Measurements from ENCODE around the gene SYT1.

The SYT1 gene

DNA sequence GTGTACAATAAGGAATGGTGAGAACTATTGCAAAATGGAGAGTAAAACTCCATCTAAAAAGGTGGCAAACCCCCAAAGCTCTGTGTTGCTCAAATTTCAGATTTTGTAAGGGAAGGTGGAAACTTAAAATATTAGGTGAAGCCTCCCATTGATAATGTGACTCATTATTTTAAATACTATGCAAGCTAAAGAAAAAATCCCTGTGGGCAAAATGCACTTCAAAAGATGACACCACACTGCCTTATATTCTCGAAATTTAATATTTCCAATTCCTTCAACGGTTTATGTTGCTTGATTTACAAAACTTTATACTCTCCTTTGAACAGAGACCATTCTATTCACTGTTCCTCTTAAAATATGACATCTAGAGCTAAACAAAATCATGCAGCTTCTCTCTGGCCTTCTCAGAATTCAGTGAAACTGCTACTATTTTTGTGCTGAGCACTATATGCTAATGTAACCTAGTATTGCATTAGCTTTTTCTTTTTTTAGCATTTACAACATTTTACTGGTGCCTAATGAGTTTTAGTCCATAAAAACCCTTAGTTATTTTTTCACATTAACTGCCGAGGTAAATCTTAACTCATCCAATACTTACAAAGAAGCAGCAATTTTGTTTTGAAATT, 297.7 kb downstream of the SYT1 start:
- no peak overlapping the region for H3K27ac ChIP-seq (ENCODE audit: low read depth, low read length)
- H2AFZ ChIP-seq (ENCODE audit: low read length, unreplicated experiment), result no peak overlapping the region
- no peaks in the 10 kb centered on the region for H3K27me3 ChIP-seq (ENCODE audit: insufficient read depth, low read length)
- no peaks in the 10 kb centered on the region for H3K79me2 ChIP-seq (ENCODE audit: control insufficient read depth, insufficient read depth, low read length, unreplicated experiment)
- H3K4me1 ChIP-seq (ENCODE audit: control insufficient read depth, insufficient read depth, low read length, unreplicated experiment), result no peaks in the 10 kb centered on the region
- H3K4me3 ChIP-seq (ENCODE audit: low read depth, low read length), result no peak overlapping the region
- H3K36me3 ChIP-seq (ENCODE audit: insufficient read depth, low read length), result no peaks in the 10 kb centered on the region

DNA sequence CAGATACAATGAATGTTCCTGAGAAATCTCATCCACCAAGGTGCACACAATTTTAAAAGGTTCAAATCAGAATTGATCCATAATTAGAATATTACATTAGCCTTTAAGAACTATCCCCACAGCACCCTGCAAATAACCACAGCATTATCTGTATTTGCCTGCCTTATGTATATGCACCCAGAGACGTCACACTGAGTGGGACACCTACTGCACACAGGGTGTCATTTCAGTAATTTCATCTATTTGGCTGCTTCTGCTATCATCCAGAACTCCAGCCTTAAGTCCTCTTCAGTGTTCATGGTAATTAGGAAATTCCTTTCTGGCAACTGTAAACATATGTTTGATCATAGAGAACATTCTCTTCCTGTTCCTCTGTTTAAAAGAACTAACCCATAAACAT, 298.4 kb downstream of the SYT1 start:
- Histone ChIP-seq H3K27me3 (ENCODE audit: insufficient read depth, low read length) (no peaks in the 10 kb centered on the region), H3K79me2 (ENCODE audit: control insufficient read depth, insufficient read depth, low read length, unreplicated experiment) (no peaks in the 10 kb centered on the region), H2AFZ (ENCODE audit: low read length, unreplicated experiment) (no peak overlapping the region), H3K4me1 (ENCODE audit: control insufficient read depth, insufficient read depth, low read length, unreplicated experiment) (no peaks in the 10 kb centered on the region), H3K4me3 (ENCODE audit: low read depth, low read length) (no peak overlapping the region), H3K36me3 (ENCODE audit: insufficient read depth, low read length) (no peaks in the 10 kb centered on the region), H3K27ac (ENCODE audit: low read depth, low read length) (no peak overlapping the region)

DNA sequence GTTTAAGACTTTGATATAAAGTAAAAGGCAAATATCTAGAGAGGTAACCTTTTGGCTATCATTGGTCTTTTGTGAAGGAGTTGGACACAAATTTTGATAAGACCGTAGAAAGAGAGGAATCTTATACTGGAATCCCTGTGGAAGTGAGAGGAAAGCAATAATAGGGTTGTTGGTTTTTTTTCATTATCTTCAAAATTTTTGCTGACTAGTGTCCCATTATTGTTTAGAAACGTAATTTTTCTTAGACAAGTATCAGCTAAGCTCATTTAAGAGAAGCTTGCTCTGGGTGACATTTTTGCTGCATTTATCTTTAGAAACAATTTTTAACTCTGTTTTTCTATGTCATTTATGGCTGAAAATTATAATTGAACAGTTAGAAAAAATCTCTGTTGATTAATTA, 300.3 kb downstream of the SYT1 start:
- Histone ChIP-seq H3K79me2 (ENCODE audit: control insufficient read depth, insufficient read depth, low read length, unreplicated experiment) (no peaks in the 10 kb centered on the region), H2AFZ (ENCODE audit: low read length, unreplicated experiment) (no peak overlapping the region), H3K27ac (ENCODE audit: low read depth, low read length) (no peak overlapping the region), H3K36me3 (ENCODE audit: insufficient read depth, low read length) (no peaks in the 10 kb centered on the region), H3K4me3 (ENCODE audit: low read depth, low read length) (no peak overlapping the region), H3K4me1 (ENCODE audit: control insufficient read depth, insufficient read depth, low read length, unreplicated experiment) (no peaks in the 10 kb centered on the region), H3K27me3 (ENCODE audit: insufficient read depth, low read length) (no peaks in the 10 kb centered on the region)

DNA sequence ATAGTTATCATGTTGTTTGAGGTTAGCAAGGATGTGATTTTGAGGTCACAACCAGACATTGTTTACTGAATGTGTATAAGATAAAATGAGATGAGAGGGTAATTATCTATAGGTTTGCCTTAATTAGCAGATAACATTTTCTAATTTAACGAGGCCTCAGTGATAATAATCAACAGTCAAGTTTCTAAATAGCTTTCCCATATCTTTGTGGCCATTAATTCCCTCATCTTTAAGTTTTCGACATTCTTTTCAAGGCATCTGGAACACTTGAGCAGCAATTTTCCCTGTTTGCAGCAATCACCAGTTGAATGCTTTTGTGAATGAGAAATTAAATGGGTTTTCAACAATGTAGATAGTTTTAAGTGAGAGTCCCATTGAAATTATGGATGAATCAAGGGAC, 304.1 kb downstream of the SYT1 start:
- Histone ChIP-seq H3K79me2 (ENCODE audit: control insufficient read depth, insufficient read depth, low read length, unreplicated experiment) (no peaks in the 10 kb centered on the region), H3K27ac (ENCODE audit: low read depth, low read length) (no peak overlapping the region), H3K4me3 (ENCODE audit: low read depth, low read length) (no peak overlapping the region), H3K4me1 (ENCODE audit: control insufficient read depth, insufficient read depth, low read length, unreplicated experiment) (no peaks in the 10 kb centered on the region), H3K27me3 (ENCODE audit: insufficient read depth, low read length) (no peaks in the 10 kb centered on the region), H3K36me3 (ENCODE audit: insufficient read depth, low read length) (no peaks in the 10 kb centered on the region), H2AFZ (ENCODE audit: low read length, unreplicated experiment) (no peak overlapping the region)

DNA sequence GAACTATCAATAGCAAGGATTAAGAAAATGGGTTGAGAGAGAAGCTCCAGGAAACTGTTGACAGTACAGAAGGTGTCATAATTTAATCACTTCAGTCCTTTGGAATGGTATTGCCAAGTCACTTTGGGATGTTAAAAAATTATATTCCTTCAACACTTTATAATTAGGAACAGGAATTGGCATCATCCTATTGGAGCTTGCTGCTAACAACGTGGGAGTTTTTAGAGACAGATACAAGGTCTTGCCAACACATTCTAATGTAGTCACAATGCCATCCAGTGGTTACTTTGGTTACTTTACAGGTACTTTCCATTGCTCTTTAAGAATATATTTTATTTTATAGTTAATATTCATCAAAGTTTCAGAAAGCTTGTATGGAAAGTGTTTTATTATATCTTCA, 310.1 kb downstream of the SYT1 start:
- H2AFZ ChIP-seq (ENCODE audit: low read length, unreplicated experiment), result no peak overlapping the region
- no peaks in the 10 kb centered on the region for H3K4me1 ChIP-seq (ENCODE audit: control insufficient read depth, insufficient read depth, low read length, unreplicated experiment)
- no peaks in the 10 kb centered on the region for H3K36me3 ChIP-seq (ENCODE audit: insufficient read depth, low read length)
- no peak overlapping the region for H3K4me3 ChIP-seq (ENCODE audit: low read depth, low read length)
- no peak overlapping the region for H3K27ac ChIP-seq (ENCODE audit: low read depth, low read length)
- no peaks in the 10 kb centered on the region for H3K79me2 ChIP-seq (ENCODE audit: control insufficient read depth, insufficient read depth, low read length, unreplicated experiment)
- H3K27me3 ChIP-seq (ENCODE audit: insufficient read depth, low read length), result no peaks in the 10 kb centered on the region

DNA sequence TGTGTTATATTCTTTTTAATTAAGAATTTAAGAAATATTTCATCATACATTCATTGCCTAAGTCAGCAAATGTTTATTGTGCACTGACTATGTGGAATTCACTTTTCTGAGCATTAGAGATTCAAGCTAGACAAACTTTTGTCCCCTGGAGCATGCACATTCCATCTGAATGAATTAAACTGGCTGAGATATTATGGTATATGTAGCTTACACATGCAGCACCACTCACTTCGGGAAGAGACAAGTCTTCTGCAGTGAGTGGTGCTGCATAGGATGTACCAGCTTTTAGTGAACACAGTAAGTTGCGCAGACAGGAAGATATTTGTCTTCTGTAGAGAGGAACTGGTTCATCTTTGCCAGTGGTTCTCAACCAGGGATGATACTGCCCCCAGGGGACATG, 318.4 kb downstream of the SYT1 start:
- Histone ChIP-seq H3K36me3 (ENCODE audit: insufficient read depth, low read length) (no peaks in the 10 kb centered on the region), H3K27ac (ENCODE audit: low read depth, low read length) (no peak overlapping the region), H2AFZ (ENCODE audit: low read length, unreplicated experiment) (no peak overlapping the region), H3K79me2 (ENCODE audit: control insufficient read depth, insufficient read depth, low read length, unreplicated experiment) (no peaks in the 10 kb centered on the region), H3K27me3 (ENCODE audit: insufficient read depth, low read length) (no peaks in the 10 kb centered on the region), H3K4me3 (ENCODE audit: low read depth, low read length) (no peak overlapping the region), H3K4me1 (ENCODE audit: control insufficient read depth, insufficient read depth, low read length, unreplicated experiment) (peaks cover 12% of the 10 kb centered on the region)

DNA sequence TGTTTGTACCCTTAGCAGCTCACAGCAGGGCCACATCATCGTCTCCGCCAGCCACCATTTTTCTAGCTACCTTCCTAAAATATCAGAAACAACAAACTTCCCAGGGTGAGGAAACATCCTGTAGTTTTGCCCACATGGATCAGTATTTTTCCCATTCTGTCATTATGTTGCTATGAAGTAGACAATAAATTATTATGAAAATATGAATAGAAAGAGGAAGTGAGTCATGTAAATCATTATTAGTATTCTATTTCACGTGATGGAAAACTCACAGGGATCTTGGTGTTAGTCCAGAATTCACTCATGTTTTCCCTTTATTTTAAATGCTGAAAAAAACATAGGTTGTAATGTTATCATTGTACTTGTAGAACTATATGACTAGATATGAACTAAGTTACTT, 319.4 kb downstream of the SYT1 start:
- H3K36me3 ChIP-seq (ENCODE audit: insufficient read depth, low read length), result no peaks in the 10 kb centered on the region
- H3K27ac ChIP-seq (ENCODE audit: low read depth, low read length), result peak overlapping the region; percentile 10; the same call in 1 of the 2 replicates
- H3K27me3 ChIP-seq (ENCODE audit: insufficient read depth, low read length), result no peaks in the 10 kb centered on the region
- H3K4me1 ChIP-seq (ENCODE audit: control insufficient read depth, insufficient read depth, low read length, unreplicated experiment), result peaks cover 12% of the 10 kb centered on the region
- H3K4me3 ChIP-seq (ENCODE audit: low read depth, low read length), result no peak overlapping the region
- H2AFZ ChIP-seq (ENCODE audit: low read length, unreplicated experiment), result no peak overlapping the region
- H3K79me2 ChIP-seq (ENCODE audit: control insufficient read depth, insufficient read depth, low read length, unreplicated experiment), result no peaks in the 10 kb centered on the region

DNA sequence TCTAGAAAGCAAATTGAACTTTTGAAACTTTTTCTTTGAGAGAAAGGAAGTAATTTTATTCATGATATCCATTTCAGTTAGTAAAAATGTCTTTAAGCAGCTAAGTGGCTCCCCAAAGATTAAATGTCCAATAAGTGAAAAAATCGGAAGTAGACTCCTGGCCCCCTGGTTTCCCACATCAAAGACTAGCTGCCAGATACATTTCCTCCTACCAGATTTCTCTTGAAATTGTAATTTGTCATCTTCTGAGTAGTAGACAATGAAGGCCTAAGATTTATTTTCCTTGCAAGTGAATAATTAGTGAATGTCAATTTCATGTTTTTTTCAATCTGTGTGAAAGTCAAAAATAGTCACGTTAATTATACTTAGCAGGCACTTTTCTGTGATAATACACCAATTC, 321.9 kb downstream of the SYT1 start:
- no peaks in the 10 kb centered on the region for H3K27me3 ChIP-seq (ENCODE audit: insufficient read depth, low read length)
- no peaks in the 10 kb centered on the region for H3K36me3 ChIP-seq (ENCODE audit: insufficient read depth, low read length)
- no peaks in the 10 kb centered on the region for H3K79me2 ChIP-seq (ENCODE audit: control insufficient read depth, insufficient read depth, low read length, unreplicated experiment)
- no peak overlapping the region for H3K27ac ChIP-seq (ENCODE audit: low read depth, low read length)
- no peak overlapping the region for H3K4me3 ChIP-seq (ENCODE audit: low read depth, low read length)
- H3K4me1 ChIP-seq (ENCODE audit: control insufficient read depth, insufficient read depth, low read length, unreplicated experiment), result peaks cover 12% of the 10 kb centered on the region
- H2AFZ ChIP-seq (ENCODE audit: low read length, unreplicated experiment), result no peak overlapping the region

DNA sequence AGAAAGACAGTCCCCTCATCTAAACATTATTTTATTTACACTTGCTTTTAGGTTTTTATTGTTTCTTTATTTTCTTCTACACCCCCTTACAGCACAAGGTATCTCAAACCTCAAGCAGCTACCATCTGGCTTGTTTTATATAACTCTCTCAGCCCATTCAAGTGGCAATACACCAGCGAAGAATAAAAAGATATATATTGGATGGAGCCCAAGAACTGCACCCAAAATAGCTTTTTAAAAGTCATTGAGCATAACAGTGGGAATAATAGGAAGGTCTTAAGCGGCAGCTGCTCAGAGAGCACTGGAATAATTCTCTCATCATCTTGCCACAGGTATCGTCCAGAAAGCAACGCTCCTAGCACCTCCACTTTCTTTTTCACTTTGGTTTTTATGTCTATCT, 322.5 kb downstream of the SYT1 start:
- peak overlapping the region; percentile 21; the same call in 1 of the 2 replicates for H3K4me3 ChIP-seq (ENCODE audit: low read depth, low read length)
- H2AFZ ChIP-seq (ENCODE audit: low read length, unreplicated experiment), result no peak overlapping the region

DNA sequence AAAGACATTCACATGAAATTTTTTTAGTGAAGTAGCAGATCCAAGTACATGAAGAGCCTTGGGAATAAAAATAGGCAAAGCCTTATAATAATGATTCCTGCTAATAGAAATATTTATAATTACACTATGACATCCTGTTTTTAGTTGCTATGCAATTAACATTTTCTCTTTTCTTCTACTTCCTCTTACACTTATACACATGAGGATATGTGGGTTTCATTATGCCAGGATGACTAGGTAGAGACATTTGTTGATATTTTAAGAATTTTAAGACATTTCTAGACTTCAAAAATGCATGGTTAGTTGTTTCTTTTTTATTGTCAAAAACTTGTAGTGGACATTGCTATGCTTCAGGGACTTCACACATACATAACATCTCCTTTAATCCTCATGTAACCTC, 326.8 kb downstream of the SYT1 start:
- no peaks in the 10 kb centered on the region for H3K4me1 ChIP-seq (ENCODE audit: control insufficient read depth, insufficient read depth, low read length, unreplicated experiment)
- H3K27me3 ChIP-seq (ENCODE audit: insufficient read depth, low read length), result no peaks in the 10 kb centered on the region
- no peak overlapping the region for H3K27ac ChIP-seq (ENCODE audit: low read depth, low read length)
- H2AFZ ChIP-seq (ENCODE audit: low read length, unreplicated experiment), result no peak overlapping the region
- no peaks in the 10 kb centered on the region for H3K36me3 ChIP-seq (ENCODE audit: insufficient read depth, low read length)
- no peaks in the 10 kb centered on the region for H3K79me2 ChIP-seq (ENCODE audit: control insufficient read depth, insufficient read depth, low read length, unreplicated experiment)
- no peak overlapping the region for H3K4me3 ChIP-seq (ENCODE audit: low read depth, low read length)

More for the DNA sequence above, 322.5 kb downstream of the SYT1 start:
- Histone ChIP-seq H3K27me3 (ENCODE audit: insufficient read depth, low read length) (no peaks in the 10 kb centered on the region), H3K36me3 (ENCODE audit: insufficient read depth, low read length) (no peaks in the 10 kb centered on the region), H3K4me1 (ENCODE audit: control insufficient read depth, insufficient read depth, low read length, unreplicated experiment) (peaks cover 12% of the 10 kb centered on the region), H3K27ac (ENCODE audit: low read depth, low read length) (no peak overlapping the region), H3K79me2 (ENCODE audit: control insufficient read depth, insufficient read depth, low read length, unreplicated experiment) (no peaks in the 10 kb centered on the region)

DNA sequence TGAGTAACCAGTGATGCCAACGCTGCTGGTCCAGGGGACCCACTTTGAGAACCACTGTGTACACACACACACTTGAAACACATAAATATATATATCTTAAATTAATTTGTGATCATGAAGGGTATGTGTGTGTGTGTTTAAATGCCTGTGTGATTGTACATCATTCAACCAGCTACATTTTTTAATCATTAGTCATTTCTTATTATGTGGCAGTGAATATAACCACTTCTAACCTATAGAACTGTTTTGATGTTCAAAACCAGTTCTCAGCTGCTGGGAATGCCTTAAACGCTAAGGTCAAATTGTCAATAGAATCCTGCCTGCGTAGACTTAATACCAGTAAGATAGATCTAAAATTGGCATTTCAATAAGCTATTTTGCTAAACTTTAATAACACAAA, 330.0 kb downstream of the SYT1 start:
- H3K27me3 ChIP-seq (ENCODE audit: insufficient read depth, low read length), result no peaks in the 10 kb centered on the region
- H3K36me3 ChIP-seq (ENCODE audit: insufficient read depth, low read length), result no peaks in the 10 kb centered on the region
- no peaks in the 10 kb centered on the region for H3K79me2 ChIP-seq (ENCODE audit: control insufficient read depth, insufficient read depth, low read length, unreplicated experiment)
- no peaks in the 10 kb centered on the region for H3K4me1 ChIP-seq (ENCODE audit: control insufficient read depth, insufficient read depth, low read length, unreplicated experiment)
- H2AFZ ChIP-seq (ENCODE audit: low read length, unreplicated experiment), result no peak overlapping the region
- H3K4me3 ChIP-seq (ENCODE audit: low read depth, low read length), result no peak overlapping the region
- H3K27ac ChIP-seq (ENCODE audit: low read depth, low read length), result no peak overlapping the region

All from ACC112 (cell line).